CD4-positive, alpha-beta T cell (primary cell): ENCODE results near the gene CLIP2. TPM values are rescaled to one million over a fixed set of nuclear protein-coding genes. Genes with fewer than 3 reads are reported as not detected.
A peak's percentile ranks its signal among the peaks of the same experiment; 100 is the strongest.
"Not testable (repeated sequence)": the region's sequence is repeated elsewhere in the genome, so short reads cannot be mapped to it uniquely, and the experiment has no call there.

Experiments used
- ATAC-seq: fragments of 200-7000 bp; cut with Tn5 transposase; one replicate; pipeline ENCODE4 v1.10.0; 2022; ENCODE audit warnings: mild to moderate bottlenecking; ENCODE audit not compliant: poor library complexity
- CTCF ChIA-PET: fragments of 350-600 bp; sonication (Branson Sonifier 250); formaldehyde crosslinking; loops from one replicate; lab custom pipeline; 2021; ENCODE audit warnings: antibody characterized with exemption, inconsistent platforms; lab: Charles Lee
- POLR2A ChIA-PET: fragments of 350-600 bp; sonication (Branson Sonifier 250); formaldehyde crosslinking; loops from one replicate; lab custom pipeline; 2021; ENCODE audit warnings: antibody characterized with exemption, inconsistent platforms; lab: Charles Lee
- DNase-seq, 14 experiments: peaks; one replicate each; pipeline ENCODE4 v3.0.0-alpha.2; 2013 to 2020; ENCODE audit warnings: mixed read lengths in 2 of 14
- H3K27ac ChIP-seq, 2 donors: one replicate each; pipeline versions ENCODE4 v1.5.1 to v1.7.0; 2013; ENCODE audit warnings: low read length in 2 of 2, low read depth in 1 of 2, mild to moderate bottlenecking in 1 of 2
- H3K27me3 ChIP-seq, 2 experiments: 1 replicate in 1 of 2; 2 replicates in 1 of 2; pipeline versions ENCODE4 v1.6.1 to v1.7.0; 2013; ENCODE audit warnings: low read length in 2 of 2, control low read depth in 1 of 2, mild to moderate bottlenecking in 1 of 2, moderate library complexity in 1 of 2; ENCODE audit not compliant: insufficient read depth in 2 of 2, control insufficient read depth in 1 of 2
- H3K36me3 ChIP-seq: one replicate; pipeline ENCODE4 v1.6.1; 2013; ENCODE audit warnings: low read length, control low read depth; ENCODE audit not compliant: insufficient read depth
- H3K4me1 ChIP-seq: one replicate; pipeline ENCODE4 v1.6.1; 2013; ENCODE audit warnings: low read length, control low read depth; ENCODE audit not compliant: insufficient read depth
- H3K4me3 ChIP-seq: one replicate; pipeline ENCODE4 v1.5.1; 2013; ENCODE audit warnings: mild to moderate bottlenecking, low read length, moderate library complexity
- H3K9me3 ChIP-seq, 2 experiments: 1 replicate in 1 of 2; 2 replicates in 1 of 2; pipeline versions ENCODE4 v1.6.1 to v1.7.0; 2013; ENCODE audit warnings: low read length in 2 of 2, mild to moderate bottlenecking in 2 of 2, control low read depth in 1 of 2, moderate library complexity in 1 of 2; ENCODE audit not compliant: control insufficient read depth in 1 of 2, insufficient read depth in 1 of 2
- H3K27ac Mint-ChIP-seq: one replicate; pipeline ENCODE4 v1.8.0; 2020; ENCODE audit warnings: mixed read lengths
- H3K27me3 Mint-ChIP-seq: one replicate; pipeline ENCODE4 v1.8.0; 2021; ENCODE audit warnings: mixed read lengths
- H3K36me3 Mint-ChIP-seq: one replicate; pipeline ENCODE4 v1.8.0; 2021; ENCODE audit warnings: low read depth, mixed read lengths
- H3K4me1 Mint-ChIP-seq: one replicate; pipeline ENCODE4 v1.8.0; 2021; ENCODE audit warnings: low read depth, mixed read lengths
- H3K4me3 Mint-ChIP-seq: one replicate; pipeline ENCODE4 v1.8.0; 2020; ENCODE audit warnings: mild to moderate bottlenecking, mixed read lengths
- H3K9me3 Mint-ChIP-seq: one replicate; pipeline ENCODE4 v1.8.0; 2020; ENCODE audit warnings: mixed read lengths
- CTCF ChIP-seq: fragments of 200-600 bp; IDR thresholded peaks from one replicate; pipeline ENCODE4 v1.8.0; 2022; ENCODE audit warnings: antibody characterized with exemption, mild to moderate bottlenecking
- intact Hi-C, 2 experiments: fragments of 100-400 bp; cut with DNase I in 1 of 2; cut with micrococcal nuclease in 1 of 2; formaldehyde crosslinking; loops; one replicate each; pipeline versions ENCODE4 v1.15.1 to v1.9.0; 2023 to 2025; cut with DNase I, micrococcal nuclease
- total RNA-seq, 174 experiments: library from RNA in 2 of 174; stranded (reverse) in 2 of 174; gene quantifications; one replicate each; pipeline ENCODE4 v1.2.3 and lab custom pipeline; 2021 to 2026

CLIP2 gene
- total RNA-seq, 2 experiments from 2014 or later: 2.4 to 2.7 TPM

GRCh38 chr7:74309181-74309580, 20.0 kb downstream of the CLIP2 start:
- Mint-ChIP-seq H3K27ac (no peak overlapping the region), H3K27me3 (peaks cover 16% of the 10 kb centered on the region), H3K4me3 (no peak overlapping the region), H3K4me1 (peaks cover 7% of the 10 kb centered on the region), H3K36me3 (no peaks in the 10 kb centered on the region), H3K9me3 (no peaks in the 10 kb centered on the region)
- Histone ChIP-seq H3K4me3 (no peak overlapping the region), H3K36me3 (no peaks in the 10 kb centered on the region), H3K4me1 (peaks cover 14% of the 10 kb centered on the region), H3K27me3 (peaks cover 7 to 13% of the 10 kb centered on the region in 2 experiments), H3K27ac (no peak overlapping the region), H3K9me3 (peaks cover 0 to 4% of the 10 kb centered on the region in 2 experiments)
- intact Hi-C loops: no loop called here
- no peak for ATAC-seq
- POLR2A ChIA-PET: no interaction called here
- DNase-seq: no peak
- CTCF ChIA-PET: no interaction called here
- TF ChIP-seq CTCF: no peak

- Histone ChIP-seq H3K4me3 (no peak overlapping the region), H3K4me1 (peaks cover 9% of the 10 kb centered on the region), H3K27me3 (peaks cover 7 to 8% of the 10 kb centered on the region in 2 experiments), H3K27ac (no peak overlapping the region), H3K36me3 (no peaks in the 10 kb centered on the region), H3K9me3 (no peaks in the 10 kb centered on the region)
- ATAC-seq (no peak), DNase-seq (no peak)
- Mint-ChIP-seq H3K27ac (no peak overlapping the region), H3K9me3 (no peaks in the 10 kb centered on the region), H3K27me3 (peaks cover 14% of the 10 kb centered on the region), H3K4me1 (peaks cover 7% of the 10 kb centered on the region), H3K4me3 (no peak overlapping the region), H3K36me3 (no peaks in the 10 kb centered on the region)
- CTCF ChIA-PET: no interaction called here
- intact Hi-C loops: no loop called here
- POLR2A ChIA-PET: no interaction called here
- no peak for TF ChIP-seq CTCF
Measured at GRCh38 chr7:74311305-74311744, 22.1 kb downstream of the CLIP2 start.

GRCh38 chr7:74312418-74313028, 23.3 kb downstream of the CLIP2 start:
- no peak overlapping the region for H3K27ac ChIP-seq
- ChIA-PET CTCF (no interaction called here), POLR2A (no interaction called here)
- no peak overlapping the region for H3K4me3 Mint-ChIP-seq
- no peak overlapping the region for H3K27ac Mint-ChIP-seq
- no peaks in the 10 kb centered on the region for H3K4me1 Mint-ChIP-seq
- H3K36me3 ChIP-seq: no peaks in the 10 kb centered on the region
- H3K4me3 ChIP-seq: no peak overlapping the region
- ATAC-seq: no peak
- H3K36me3 Mint-ChIP-seq: no peaks in the 10 kb centered on the region
- peak in 2 of 14 experiments; percentile 33 to 46 for DNase-seq
- peaks cover 5% of the 10 kb centered on the region for H3K27me3 Mint-ChIP-seq
- H3K9me3 Mint-ChIP-seq: no peaks in the 10 kb centered on the region
- TF ChIP-seq CTCF: no peak
- H3K9me3 ChIP-seq: no peaks in the 10 kb centered on the region
- intact Hi-C loops: no loop called here
- no peaks in the 10 kb centered on the region for H3K4me1 ChIP-seq
- no peaks in the 10 kb centered on the region for H3K27me3 ChIP-seq

- intact Hi-C loops, H3K9me3 ChIP-seq, ATAC-seq, H3K27me3 Mint-ChIP-seq, H3K36me3 Mint-ChIP-seq, H3K27ac ChIP-seq, H3K4me1 Mint-ChIP-seq, H3K27me3 ChIP-seq, H3K36me3 ChIP-seq, H3K4me3 Mint-ChIP-seq, POLR2A ChIA-PET, CTCF ChIA-PET, H3K27ac Mint-ChIP-seq, H3K4me1 ChIP-seq, H3K4me3 ChIP-seq, H3K9me3 Mint-ChIP-seq, DNase-seq: not testable (repeated sequence)
Measured at GRCh38 chr7:74315891-74316290, 26.7 kb downstream of the CLIP2 start.
